Measurements from ENCODE around the gene UBE2F. TPM values are rescaled to one million over a fixed set of nuclear protein-coding genes. Genes with fewer than 3 reads are reported as not detected.

The UBE2F gene
- total RNA-seq, 2 experiments from 2014 or later, result 22.1 to 44.1 TPM

DNA sequence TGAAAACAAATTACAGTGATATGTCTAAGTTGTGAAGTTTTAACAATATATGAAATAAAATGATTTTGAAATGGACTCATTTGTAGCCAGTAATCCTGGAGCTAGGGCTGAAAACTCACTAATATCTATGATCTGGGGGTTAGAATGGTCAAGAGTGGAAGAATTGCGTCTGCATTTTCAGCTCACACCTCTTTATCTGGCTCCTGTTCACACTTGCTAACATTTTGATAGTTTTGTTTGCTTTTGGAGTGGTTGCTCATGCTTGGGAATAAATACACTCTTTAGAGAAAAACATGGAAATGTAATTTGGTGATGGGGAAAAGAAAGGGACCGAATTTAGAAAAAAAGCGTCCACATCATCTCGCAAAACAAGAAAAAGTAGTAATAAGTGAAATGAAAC is 30.7 kb downstream of the UBE2F start:
- DNase-seq (no peak), ATAC-seq (no peak)
- H3K27me3 Mint-ChIP-seq, result no peaks in the 10 kb centered on the region
- peaks cover 23% of the 10 kb centered on the region for H3K4me1 Mint-ChIP-seq
- H3K4me3 Mint-ChIP-seq, result peak overlapping the region; percentile 29
- CTCF ChIA-PET, result interaction anchor here (1.0 kb wide), 1 partner anchor 74 kb away, joined by 4 read pairs; no protein-coding TSS in a partner anchor
- H3K36me3 Mint-ChIP-seq, result peaks cover 15% of the 10 kb centered on the region
- H3K9me3 Mint-ChIP-seq (ENCODE audit: low read depth), result no peaks in the 10 kb centered on the region
- peak overlapping the region; percentile 34 for H3K27ac Mint-ChIP-seq

- Mint-ChIP-seq H3K27me3 (no peaks in the 10 kb centered on the region), H3K36me3 (peaks cover 17% of the 10 kb centered on the region), H3K4me3 (peak overlapping the region; percentile 55), H3K27ac (peak overlapping the region; percentile 80), H3K9me3 (ENCODE audit: low read depth) (no peaks in the 10 kb centered on the region), H3K4me1 (peaks cover 29% of the 10 kb centered on the region)
- ATAC-seq, result peak; percentile 91
- peak; percentile 65 for DNase-seq
- CTCF ChIA-PET, result interaction anchor here (0.9 kb wide), 1 partner anchor 11 kb away, joined by 4 read pairs; no protein-coding TSS in a partner anchor
These were observed 31.7 kb downstream of the UBE2F start for GRCh38 chr2:237998530-237998929.

- Mint-ChIP-seq H3K27me3 (no peaks in the 10 kb centered on the region), H3K27ac (peak overlapping the region; percentile 9), H3K4me1 (peaks cover 27% of the 10 kb centered on the region), H3K4me3 (no peak overlapping the region), H3K36me3 (peaks cover 17% of the 10 kb centered on the region), H3K9me3 (ENCODE audit: low read depth) (no peaks in the 10 kb centered on the region)
- CTCF ChIA-PET, result no interaction called here
- ATAC-seq (peak; percentile 37), DNase-seq (no peak)
These were observed 36.6 kb downstream of the UBE2F start for GRCh38 chr2:238003234-238004031.

- Mint-ChIP-seq H3K27ac (no peak overlapping the region), H3K4me3 (no peak overlapping the region), H3K9me3 (ENCODE audit: low read depth) (no peaks in the 10 kb centered on the region), H3K4me1 (peaks cover 19% of the 10 kb centered on the region), H3K36me3 (peaks cover 14% of the 10 kb centered on the region), H3K27me3 (no peaks in the 10 kb centered on the region)
- DNase-seq (no peak), ATAC-seq (no peak)
- CTCF ChIA-PET, result no interaction called here
These were observed 37.4 kb downstream of the UBE2F start for GRCh38 chr2:238004077-238004830.

DNA sequence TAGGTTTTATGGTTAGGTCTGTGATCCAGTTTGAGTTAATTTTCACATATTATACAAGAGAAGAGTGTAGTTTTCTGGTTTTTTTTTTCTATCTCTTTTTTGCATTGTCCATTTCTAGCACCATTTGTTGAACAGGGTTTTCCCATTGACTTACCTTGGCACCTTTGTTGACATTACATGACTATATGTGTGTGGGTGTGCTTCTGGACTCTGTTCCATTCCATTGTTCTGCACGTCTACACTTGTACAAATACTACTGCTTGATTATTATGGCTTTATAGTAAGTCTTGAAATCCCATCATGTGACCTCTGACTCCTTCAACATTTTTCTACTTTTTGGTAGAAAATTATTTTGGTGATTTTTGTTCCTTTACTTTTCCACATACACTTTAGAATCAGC is 38.7 kb downstream of the UBE2F start:
- no peak overlapping the region for H3K4me3 Mint-ChIP-seq
- H3K36me3 Mint-ChIP-seq, result peaks cover 7% of the 10 kb centered on the region
- CTCF ChIA-PET, result no interaction called here
- peaks cover 22% of the 10 kb centered on the region for H3K4me1 Mint-ChIP-seq
- DNase-seq, result no peak
- H3K9me3 Mint-ChIP-seq (ENCODE audit: low read depth), result no peaks in the 10 kb centered on the region
- no peak overlapping the region for H3K27ac Mint-ChIP-seq
- H3K27me3 Mint-ChIP-seq, result no peaks in the 10 kb centered on the region
- ATAC-seq, result no peak

DNA sequence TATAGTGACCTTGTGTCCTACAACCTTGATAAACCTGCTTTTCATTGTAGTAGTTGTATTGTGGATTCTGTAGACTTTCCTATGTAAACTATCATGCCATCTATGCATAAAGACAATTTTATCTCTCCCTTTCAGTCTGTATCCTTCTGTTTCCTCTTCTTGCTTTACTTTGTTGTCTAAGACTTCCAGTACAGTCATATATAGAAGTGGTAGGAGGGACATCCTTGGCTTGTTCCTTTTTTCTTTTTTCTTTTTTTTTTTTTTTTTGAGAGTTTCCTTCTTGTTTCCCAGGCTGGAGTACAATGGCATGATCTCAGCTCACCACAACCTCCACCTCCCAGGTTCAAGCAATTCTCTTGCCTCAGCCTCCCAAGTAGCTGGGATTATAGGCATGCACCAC is 39.7 kb downstream of the UBE2F start:
- ATAC-seq (no peak), DNase-seq (no peak)
- H3K9me3 Mint-ChIP-seq (ENCODE audit: low read depth), result no peaks in the 10 kb centered on the region
- no peaks in the 10 kb centered on the region for H3K27me3 Mint-ChIP-seq
- no peak overlapping the region for H3K27ac Mint-ChIP-seq
- no peak overlapping the region for H3K4me3 Mint-ChIP-seq
- CTCF ChIA-PET, result no interaction called here
- peaks cover 8% of the 10 kb centered on the region for H3K36me3 Mint-ChIP-seq
- H3K4me1 Mint-ChIP-seq, result peaks cover 22% of the 10 kb centered on the region

- no peak for DNase-seq
- Mint-ChIP-seq H3K4me1 (peaks cover 22% of the 10 kb centered on the region), H3K36me3 (peaks cover 7% of the 10 kb centered on the region), H3K27me3 (no peaks in the 10 kb centered on the region), H3K4me3 (no peak overlapping the region), H3K27ac (no peak overlapping the region), H3K9me3 (ENCODE audit: low read depth) (no peaks in the 10 kb centered on the region)
- CTCF ChIA-PET, result no interaction called here
- no peak for ATAC-seq
These were observed 41.1 kb downstream of the UBE2F start for GRCh38 chr2:238007924-238008323.

GRCh38 chr2:238009563-238009962 is 42.7 kb downstream of the UBE2F start:
- CTCF ChIA-PET, result interaction anchor here (1.0 kb wide), 1 partner anchor 87 kb away, joined by 3 read pairs; no protein-coding TSS in a partner anchor
- Mint-ChIP-seq H3K4me1 (peaks cover 7% of the 10 kb centered on the region), H3K27ac (no peak overlapping the region), H3K36me3 (peaks cover 4% of the 10 kb centered on the region), H3K9me3 (ENCODE audit: low read depth) (no peaks in the 10 kb centered on the region), H3K4me3 (no peak overlapping the region), H3K27me3 (no peaks in the 10 kb centered on the region)
- DNase-seq, result no peak
- ATAC-seq, result no peak

GRCh38 chr2:238010572-238010971 is 43.8 kb downstream of the UBE2F start:
- H3K4me3 Mint-ChIP-seq, result no peak overlapping the region

DNA sequence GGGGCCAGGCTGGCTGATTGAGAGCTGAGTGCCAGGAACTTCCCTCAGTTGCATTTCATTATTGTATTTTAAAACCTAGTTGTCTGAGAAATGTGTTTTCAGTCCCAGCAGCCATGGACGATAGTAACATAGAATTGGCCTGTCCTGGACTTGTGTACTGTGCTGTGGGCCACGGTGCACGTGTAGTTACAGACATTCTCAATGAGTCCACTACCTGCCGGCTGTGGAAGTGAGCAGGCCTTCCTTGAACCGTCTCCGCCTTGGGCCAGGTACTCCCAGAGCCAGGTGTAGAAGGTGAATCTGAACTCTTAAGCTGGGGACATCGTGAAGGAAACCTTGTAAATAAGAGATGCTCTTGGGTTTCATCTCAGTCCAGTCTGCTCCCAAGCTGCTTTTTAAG is 47.0 kb downstream of the UBE2F start:
- no peaks in the 10 kb centered on the region for H3K9me3 Mint-ChIP-seq (ENCODE audit: low read depth)
- CTCF ChIA-PET, result no interaction called here
- no peak overlapping the region for H3K4me3 Mint-ChIP-seq
- DNase-seq (no peak), ATAC-seq (no peak)
- no peaks in the 10 kb centered on the region for H3K27me3 Mint-ChIP-seq
- H3K27ac Mint-ChIP-seq, result no peak overlapping the region
- H3K36me3 Mint-ChIP-seq, result peaks cover 1% of the 10 kb centered on the region
- peaks cover 6% of the 10 kb centered on the region for H3K4me1 Mint-ChIP-seq

More at GRCh38 chr2:238010572-238010971, 43.8 kb downstream of the UBE2F start:
- CTCF ChIA-PET, result no interaction called here
- ATAC-seq, result no peak
- no peaks in the 10 kb centered on the region for H3K27me3 Mint-ChIP-seq
- H3K27ac Mint-ChIP-seq, result no peak overlapping the region
- no peak for DNase-seq
- H3K4me1 Mint-ChIP-seq, result peaks cover 6% of the 10 kb centered on the region
- no peaks in the 10 kb centered on the region for H3K9me3 Mint-ChIP-seq (ENCODE audit: low read depth)
- peaks cover 3% of the 10 kb centered on the region for H3K36me3 Mint-ChIP-seq

DNA sequence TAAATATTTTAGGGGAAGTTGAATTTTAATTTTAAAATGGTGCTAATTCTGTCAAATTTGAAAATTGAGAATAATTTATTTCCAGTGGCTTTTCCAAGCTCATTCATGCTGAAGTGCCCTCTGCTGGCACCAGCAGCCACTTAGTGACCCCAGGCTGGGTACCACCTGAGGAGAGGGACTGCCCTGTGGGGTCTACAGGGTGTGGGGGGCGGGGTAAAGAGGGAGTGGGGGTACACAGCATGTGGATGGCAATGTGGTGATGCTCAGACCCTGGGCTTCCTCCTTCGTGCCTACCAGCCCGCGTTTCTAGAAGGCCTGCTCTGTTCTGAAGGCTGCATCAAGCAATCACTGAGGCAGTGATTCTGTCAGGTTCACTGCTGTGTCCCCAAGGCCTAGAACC is 48.9 kb downstream of the UBE2F start:
- no peak for DNase-seq
- ATAC-seq, result no peak
- H3K27ac Mint-ChIP-seq, result no peak overlapping the region
- peaks cover 1% of the 10 kb centered on the region for H3K36me3 Mint-ChIP-seq
- CTCF ChIA-PET, result no interaction called here
- H3K4me1 Mint-ChIP-seq, result no peaks in the 10 kb centered on the region
- H3K27me3 Mint-ChIP-seq, result no peaks in the 10 kb centered on the region
- no peak overlapping the region for H3K4me3 Mint-ChIP-seq
- no peaks in the 10 kb centered on the region for H3K9me3 Mint-ChIP-seq (ENCODE audit: low read depth)

- Mint-ChIP-seq H3K4me3 (no peak overlapping the region), H3K27ac (no peak overlapping the region), H3K36me3 (peaks cover 2% of the 10 kb centered on the region), H3K4me1 (no peaks in the 10 kb centered on the region), H3K27me3 (no peaks in the 10 kb centered on the region), H3K9me3 (ENCODE audit: low read depth) (no peaks in the 10 kb centered on the region)
- DNase-seq, result no peak
- CTCF ChIA-PET, result no interaction called here
- no peak for ATAC-seq
These were observed 49.7 kb downstream of the UBE2F start for GRCh38 chr2:238016526-238016925.

- H3K36me3 Mint-ChIP-seq, result peaks cover 2% of the 10 kb centered on the region
- no peak overlapping the region for H3K4me3 Mint-ChIP-seq
- DNase-seq (no peak), ATAC-seq (no peak)
- CTCF ChIA-PET, result interaction anchor here (0.6 kb wide), 1 partner anchor 69 kb away, joined by 3 read pairs; no protein-coding TSS in a partner anchor
- H3K27ac Mint-ChIP-seq, result no peak overlapping the region
- H3K27me3 Mint-ChIP-seq, result no peaks in the 10 kb centered on the region
- peaks cover 6% of the 10 kb centered on the region for H3K4me1 Mint-ChIP-seq
- no peaks in the 10 kb centered on the region for H3K9me3 Mint-ChIP-seq (ENCODE audit: low read depth)
These were observed 53.1 kb downstream of the UBE2F start for GRCh38 chr2:238019962-238020361.

- DNase-seq, result no peak
- Mint-ChIP-seq H3K27ac (no peak overlapping the region), H3K36me3 (peaks cover 2% of the 10 kb centered on the region), H3K4me3 (no peak overlapping the region), H3K9me3 (ENCODE audit: low read depth) (no peaks in the 10 kb centered on the region), H3K4me1 (peaks cover 12% of the 10 kb centered on the region), H3K27me3 (no peaks in the 10 kb centered on the region)
- ATAC-seq, result no peak
- CTCF ChIA-PET, result no interaction called here
These were observed 54.0 kb downstream of the UBE2F start for GRCh38 chr2:238020816-238021215.
